GM12878 (cell line): ENCODE results near the gene RFX3. TPM values are rescaled to one million over a fixed set of nuclear protein-coding genes. Genes with fewer than 3 reads are reported as not detected.

ENCODE experiments used
- ATAC-seq: fragments of 200-7000 bp; cut with Tn5 transposase; 3 replicates; pipeline ENCODE4 v1.9.1; 2020; ENCODE audit warnings: mild to moderate bottlenecking, moderate library complexity
- BruUV-seq: library from RNA; stranded (reverse); fragments of 400-500 nt; replicated peaks from 2 replicates; lab custom pipeline; 2021; lab: Mats Ljungman, UMichigan
- CTCF ChIA-PET: fragments of 300-600 bp; sonication (Branson Sonifier 250); formaldehyde crosslinking; extraction: SDS; loops from one replicate; lab custom pipeline; 2021; ENCODE audit warnings: inconsistent platforms; lab: Yijun Ruan, JAX
- POLR2A ChIA-PET: fragments of 350-600 bp; formaldehyde crosslinking; extraction: SDS; loops from one replicate; lab custom pipeline; 2021; ENCODE audit warnings: inconsistent platforms; lab: Charles Lee
- RAD21 ChIA-PET: fragments of 300-600 bp; sonication (Branson Sonifier 250); formaldehyde crosslinking; loops from one replicate; lab custom pipeline; 2023; ENCODE audit warnings: antibody characterized with exemption; ENCODE audit not compliant: unreplicated experiment; lab: Charles Lee
- SMC1A ChIA-PET: fragments of 300-600 bp; sonication (Branson Sonifier 250); formaldehyde crosslinking; loops from one replicate; lab custom pipeline; 2023; ENCODE audit not compliant: unreplicated experiment, uncharacterized antibody; lab: Charles Lee
- DNase-seq: peaks from one replicate; pipeline ENCODE4 v3.0.0-alpha.2; 2011; ENCODE audit warnings: low read depth, low spot score
- FAIRE-seq: peaks from 3 replicates; lab custom pipeline; 2011; peaks lifted over from hg19 to GRCh38; lab: Jason Lieb, UNC
- H2AFZ ChIP-seq: 2 replicates; pipeline ENCODE4 v1.6.0; 2011; ENCODE audit warnings: low read depth, low read length, control low read depth; ENCODE audit not compliant: control insufficient read depth
- H3K27ac ChIP-seq: 2 replicates; pipeline ENCODE4 v1.5.1; 2011; ENCODE audit warnings: control low read depth; ENCODE audit not compliant: control insufficient read depth, insufficient read depth
- H3K27me3 ChIP-seq, 2 experiments: replicated peaks in 1 of 2; 2 replicates each; pipeline versions ENCODE4 v1.6.0 to v1.6.1; 2011; ENCODE audit warnings: low read length in 1 of 2; ENCODE audit not compliant: control insufficient read depth in 2 of 2, insufficient read depth in 2 of 2
- H3K36me3 ChIP-seq, 2 experiments: 2 replicates each; pipeline ENCODE4 v1.5.1; 2011; ENCODE audit warnings: low read length in 1 of 2; ENCODE audit not compliant: control insufficient read depth in 2 of 2, insufficient read depth in 2 of 2
- H3K4me1 ChIP-seq: 2 replicates; pipeline ENCODE4 v1.6.1; 2011; ENCODE audit warnings: mild to moderate bottlenecking, low read length, moderate library complexity, mixed read lengths; ENCODE audit not compliant: control insufficient read depth, insufficient read depth
- H3K4me2 ChIP-seq: 2 replicates; pipeline ENCODE4 v1.6.0; 2011; ENCODE audit warnings: control low read depth; ENCODE audit not compliant: control insufficient read depth, insufficient read depth
- H3K4me3 ChIP-seq: fragments of 200-600 bp; sonication (generic); 2 replicates; pipeline ENCODE4 v1.5.1; 2016
- H3K79me2 ChIP-seq: 2 replicates; pipeline ENCODE4 v1.6.0; 2011; ENCODE audit warnings: low read length; ENCODE audit not compliant: control insufficient read depth, insufficient read depth
- H3K9ac ChIP-seq: 2 replicates; pipeline ENCODE4 v1.8.0; 2011; ENCODE audit warnings: low read length, control low read depth, mixed read lengths; ENCODE audit not compliant: control insufficient read depth, insufficient read depth
- H3K9me3 ChIP-seq: replicated peaks from 3 replicates; pipeline ENCODE4 v1.5.1; 2011; ENCODE audit warnings: mild to moderate bottlenecking, low read length; ENCODE audit not compliant: control insufficient read depth, insufficient read depth
- H4K20me1 ChIP-seq: 2 replicates; pipeline ENCODE4 v1.6.0; 2011; ENCODE audit not compliant: control insufficient read depth, insufficient read depth
- CBX5 ChIP-seq: sonication (generic); IDR thresholded peaks from 2 replicates; pipeline ENCODE4 v1.6.1; 2016; ENCODE audit warnings: low read depth, moderate library complexity, mild to moderate bottlenecking, inconsistent platforms
- EGR1 ChIP-seq, 2 experiments: IDR thresholded peaks; 1 replicate in 1 of 2; 2 replicates in 1 of 2; pipeline ENCODE4 v1.6.1; 2011 to 2012; ENCODE audit warnings: low read depth in 2 of 2, low read length in 2 of 2, borderline replicate concordance in 1 of 2, mild to moderate bottlenecking in 1 of 2, moderate library complexity in 1 of 2
- ETV6 ChIP-seq, 2 experiments: fragments of 450-650 bp in 1 of 2; IDR thresholded peaks in 1 of 2; conservative IDR thresholded peaks in 1 of 2; 2 replicates each; pipeline ENCODE4 v1.6.1; 2014; ENCODE audit warnings: antibody characterized with exemption in 1 of 2, borderline replicate concordance in 1 of 2, low read depth in 1 of 2, mild to moderate bottlenecking in 1 of 2, moderate library complexity in 1 of 2
- EZH2 ChIP-seq: IDR thresholded peaks from 2 replicates; pipeline ENCODE4 v1.6.1; 2012; ENCODE audit warnings: low read depth, mild to moderate bottlenecking, control low read depth, inconsistent platforms, low read length, borderline replicate concordance; ENCODE audit not compliant: control insufficient read depth
- IKZF1 ChIP-seq: fragments of 450-650 bp; conservative IDR thresholded peaks from 2 replicates; pipeline ENCODE4 v1.6.1; 2017; ENCODE audit warnings: antibody characterized with exemption, mild to moderate bottlenecking
- MTA3 ChIP-seq: IDR thresholded peaks from 2 replicates; pipeline ENCODE4 v1.6.1; 2012; ENCODE audit warnings: low read length, inconsistent platforms, borderline replicate concordance
- PAX8 ChIP-seq: fragments of 450-650 bp; IDR thresholded peaks from 2 replicates; pipeline ENCODE4 v1.6.1; 2017; ENCODE audit warnings: mild to moderate bottlenecking, moderate library complexity
- SPI1 ChIP-seq: IDR thresholded peaks from 2 replicates; pipeline ENCODE4 v1.6.1; 2011; ENCODE audit warnings: low read depth, mild to moderate bottlenecking, low read length, moderate library complexity, borderline replicate concordance; ENCODE audit not compliant: insufficient read depth
- SREBF2 ChIP-seq: IDR thresholded peaks from 2 replicates; pipeline ENCODE4 v1.6.1; 2012; ENCODE audit warnings: mild to moderate bottlenecking, low read length
- TCF12 ChIP-seq: IDR thresholded peaks from 2 replicates; pipeline ENCODE4 v1.6.1; 2011; ENCODE audit warnings: low read depth, mild to moderate bottlenecking, low read length
- WRNIP1 ChIP-seq: IDR thresholded peaks from 2 replicates; pipeline ENCODE4 v1.6.1; 2011; ENCODE audit warnings: low read depth, low read length, improper control_type of control experiment, borderline replicate concordance
- WGBS: methylation state at CpG from one replicate; pipeline ENCODE4 v1.1.6; 2016; ENCODE audit warnings: low lambda C conversion rate; ENCODE audit not compliant: insufficient replicate concordance, insufficient coverage; ENCODE audit errors: missing lambda C conversion rate; 5-methylcytosine and 5-hydroxymethylcytosine counted together
- in situ Hi-C: fragments of 300-500 bp; cut with MboI; formaldehyde crosslinking; loops from 9 replicates; pipeline ENCODE4 v1.14.3; 2018; ENCODE audit warnings: mixed read lengths
- intact Hi-C: fragments of 100-400 bp; cut with micrococcal nuclease; formaldehyde crosslinking; loops from one replicate; pipeline ENCODE4 v1.14.2; 2022; ENCODE audit not compliant: unreplicated experiment
- polyA plus RNA-seq, 11 experiments: library from polyadenylated mRNA; depleted of rRNA in 4 of 11; unstranded in 6 of 11; stranded (reverse) in 5 of 11; fragments of >200 nt; fragmentation: Nextera tagmentation in 4 of 11; fragmentation: Illumina TruSeq in 1 of 11; extraction: Ambion mirVana in 4 of 11; extraction: Trizol in 1 of 11; gene quantifications; 1 replicate in 1 of 11; 2 replicates in 10 of 11; pipeline versions ENCODE4 v1.2.1 to v1.2.3, GENCODE V29; 2011 to 2016; ENCODE audit warnings: inconsistent platforms in 2 of 11, missing spikeins in 2 of 11, low read depth in 1 of 11
- total RNA-seq, 4 experiments: library from RNA; depleted of rRNA in 3 of 4; stranded (reverse); fragments of >200 nt in 3 of 4; fragmentation: Illumina TruSeq in 1 of 4; extraction: Trizol in 1 of 4; gene quantifications; 2 replicates each; pipeline versions ENCODE4 v1.2.1 to v1.2.3, GENCODE V29; 2013 to 2021
- TF ChIP-seq, protein P1 (sequence below): IDR thresholded peaks from 2 replicates; pipeline ENCODE4 v1.6.1; 2011; ENCODE audit warnings: low read depth, low read length, improper control_type of control experiment, borderline replicate concordance
- TF ChIP-seq, protein P2 (sequence below): IDR thresholded peaks from 2 replicates; pipeline ENCODE4 v1.6.1; 2012; ENCODE audit warnings: low read length, inconsistent platforms
- TF ChIP-seq, protein P3 (sequence below), 3 experiments: IDR thresholded peaks in 2 of 3; conservative IDR thresholded peaks in 1 of 3; 2 replicates each; pipeline ENCODE4 v1.5.1; 2011; ENCODE audit warnings: low read depth in 3 of 3, low read length in 3 of 3, mild to moderate bottlenecking in 3 of 3, control low read depth in 2 of 3, moderate library complexity in 2 of 3, inconsistent platforms in 1 of 3, mixed read lengths in 1 of 3; ENCODE audit not compliant: control insufficient read depth in 2 of 3, insufficient read depth in 1 of 3; ENCODE audit errors: extremely low read depth in 1 of 3

Gene RFX3
- total and polyA plus RNA-seq, 10 of the 15 experiments (the other 5 are each of a cell fraction or from before 2014, with no cell fraction given): 1.2 to 26.4 (median 6.7) TPM

DNA sequence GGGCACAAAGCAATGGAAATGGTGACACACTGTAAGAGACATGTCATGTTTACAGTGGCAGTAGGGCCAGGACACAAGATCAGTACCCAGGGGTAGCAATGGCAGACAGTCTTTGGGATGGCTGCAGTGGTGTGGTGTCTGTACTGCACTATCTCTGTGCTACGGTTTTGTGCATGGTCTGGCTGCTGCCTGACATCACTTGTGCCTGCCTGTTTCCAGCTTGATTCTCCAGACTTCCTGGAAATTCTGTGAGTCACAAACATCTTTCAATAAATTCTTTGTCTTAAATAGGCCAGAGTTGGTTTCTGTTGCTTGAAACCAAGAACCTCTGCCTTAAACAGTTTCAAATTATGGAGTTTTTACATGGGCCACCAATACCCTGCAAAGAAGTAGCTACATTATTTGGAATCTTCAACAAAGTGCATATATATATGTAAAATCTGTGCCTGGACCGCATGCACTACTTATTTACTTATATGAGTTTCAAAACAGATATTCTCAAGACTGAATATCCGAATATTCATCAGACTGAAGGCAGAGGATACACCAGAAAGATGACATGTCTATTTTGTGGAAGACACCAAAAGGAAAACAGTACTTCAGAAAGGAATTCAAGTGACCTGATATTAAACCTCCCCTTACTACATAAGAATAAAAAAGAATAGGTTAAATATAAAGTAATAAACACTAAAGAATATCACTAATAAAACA is 188.1 kb downstream of the RFX3 start (continued):
- TF ChIP-seq, protein P1, sequence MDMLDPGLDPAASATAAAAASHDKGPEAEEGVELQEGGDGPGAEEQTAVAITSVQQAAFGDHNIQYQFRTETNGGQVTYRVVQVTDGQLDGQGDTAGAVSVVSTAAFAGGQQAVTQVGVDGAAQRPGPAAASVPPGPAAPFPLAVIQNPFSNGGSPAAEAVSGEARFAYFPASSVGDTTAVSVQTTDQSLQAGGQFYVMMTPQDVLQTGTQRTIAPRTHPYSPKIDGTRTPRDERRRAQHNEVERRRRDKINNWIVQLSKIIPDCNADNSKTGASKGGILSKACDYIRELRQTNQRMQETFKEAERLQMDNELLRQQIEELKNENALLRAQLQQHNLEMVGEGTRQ: no peak

DNA sequence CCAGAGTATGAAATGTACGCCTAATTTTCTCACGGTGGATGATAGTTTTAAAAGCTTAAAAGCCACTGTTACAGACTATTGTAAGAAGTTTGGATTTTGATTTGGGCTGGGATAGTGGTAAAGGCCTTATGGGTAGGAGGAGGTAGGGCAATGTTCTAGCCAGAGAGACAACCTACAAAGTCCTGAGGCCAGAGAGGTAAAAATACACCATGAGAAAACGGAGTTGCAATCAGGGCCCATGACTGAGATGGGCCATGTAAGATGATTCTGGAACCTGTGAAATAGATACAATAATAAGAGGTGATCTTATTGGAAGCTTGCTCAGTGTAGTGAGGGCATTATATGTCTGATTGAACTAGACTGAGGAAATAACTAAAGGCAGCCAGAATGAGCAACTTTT is 188.8 kb downstream of the RFX3 start:
- WGBS: 99% methylated on average over 3 of the region's 3 CpGs
- no peak overlapping the region for H3K9ac ChIP-seq
- no peaks in the 10 kb centered on the region; a peak in 1 of 4 replicates for H3K36me3 ChIP-seq
- no peaks in the 10 kb centered on the region for H3K4me1 ChIP-seq
- no peaks in the 10 kb centered on the region for H3K27me3 ChIP-seq
- no peaks in the 10 kb centered on the region for H3K79me2 ChIP-seq
- H2AFZ ChIP-seq: no peak overlapping the region
- H3K27ac ChIP-seq: no peak overlapping the region
- no peak for DNase-seq
- intact Hi-C loops (no loop called here), in situ Hi-C loops (no loop called here)
- TF ChIP-seq IKZF1 (no peak), WRNIP1 (no peak), EZH2 (no peak), CBX5 (no peak), ETV6 (conservative IDR thresholded peaks at IDR 0.05 in 1 of 2, IDR thresholded peaks at IDR 0.05 in 1 of 2; ENCODE audit: borderline replicate concordance in 1 of 2, low read depth in 1 of 2) (no peak), MTA3 (no peak), TCF12 (no peak), SREBF2 (no peak), SPI1 (no peak), EGR1 (IDR thresholded peaks at IDR 0.05; ENCODE audit: borderline replicate concordance in 1 of 2, low read depth in 2 of 2, low read length in 2 of 2) (no peak), PAX8 (no peak)
- TF ChIP-seq, protein P2, sequence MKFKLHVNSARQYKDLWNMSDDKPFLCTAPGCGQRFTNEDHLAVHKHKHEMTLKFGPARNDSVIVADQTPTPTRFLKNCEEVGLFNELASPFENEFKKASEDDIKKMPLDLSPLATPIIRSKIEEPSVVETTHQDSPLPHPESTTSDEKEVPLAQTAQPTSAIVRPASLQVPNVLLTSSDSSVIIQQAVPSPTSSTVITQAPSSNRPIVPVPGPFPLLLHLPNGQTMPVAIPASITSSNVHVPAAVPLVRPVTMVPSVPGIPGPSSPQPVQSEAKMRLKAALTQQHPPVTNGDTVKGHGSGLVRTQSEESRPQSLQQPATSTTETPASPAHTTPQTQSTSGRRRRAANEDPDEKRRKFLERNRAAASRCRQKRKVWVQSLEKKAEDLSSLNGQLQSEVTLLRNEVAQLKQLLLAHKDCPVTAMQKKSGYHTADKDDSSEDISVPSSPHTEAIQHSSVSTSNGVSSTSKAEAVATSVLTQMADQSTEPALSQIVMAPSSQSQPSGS: no peak
- TF ChIP-seq, protein P3, sequence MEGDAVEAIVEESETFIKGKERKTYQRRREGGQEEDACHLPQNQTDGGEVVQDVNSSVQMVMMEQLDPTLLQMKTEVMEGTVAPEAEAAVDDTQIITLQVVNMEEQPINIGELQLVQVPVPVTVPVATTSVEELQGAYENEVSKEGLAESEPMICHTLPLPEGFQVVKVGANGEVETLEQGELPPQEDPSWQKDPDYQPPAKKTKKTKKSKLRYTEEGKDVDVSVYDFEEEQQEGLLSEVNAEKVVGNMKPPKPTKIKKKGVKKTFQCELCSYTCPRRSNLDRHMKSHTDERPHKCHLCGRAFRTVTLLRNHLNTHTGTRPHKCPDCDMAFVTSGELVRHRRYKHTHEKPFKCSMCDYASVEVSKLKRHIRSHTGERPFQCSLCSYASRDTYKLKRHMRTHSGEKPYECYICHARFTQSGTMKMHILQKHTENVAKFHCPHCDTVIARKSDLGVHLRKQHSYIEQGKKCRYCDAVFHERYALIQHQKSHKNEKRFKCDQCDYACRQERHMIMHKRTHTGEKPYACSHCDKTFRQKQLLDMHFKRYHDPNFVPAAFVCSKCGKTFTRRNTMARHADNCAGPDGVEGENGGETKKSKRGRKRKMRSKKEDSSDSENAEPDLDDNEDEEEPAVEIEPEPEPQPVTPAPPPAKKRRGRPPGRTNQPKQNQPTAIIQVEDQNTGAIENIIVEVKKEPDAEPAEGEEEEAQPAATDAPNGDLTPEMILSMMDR (IDR thresholded peaks at IDR 0.05 in 2 of 3, conservative IDR thresholded peaks at IDR 0.05 in 1 of 3; ENCODE audit: control insufficient read depth in 2 of 3, extremely low read depth in 1 of 3, insufficient read depth in 1 of 3, low read depth in 3 of 3, low read length in 3 of 3): no peak
- FAIRE-seq: no peak
- no peak for ATAC-seq
- no TSS peak for BruUV-seq
- ChIA-PET CTCF (interaction anchor here (0.9 kb wide), 1 partner anchor 9 kb away, joined by 3 read pairs; no protein-coding TSS in a partner anchor), SMC1A (interaction anchor here (0.6 to 1.3 kb wide), 3 partner anchors 9 to 104 kb away, joined by 3 to 4 read pairs (median 3); no protein-coding TSS in a partner anchor), RAD21 (interaction anchor here (1.0 to 1.4 kb wide), 3 partner anchors 8 to 105 kb away, joined by 3 read pairs; no protein-coding TSS in a partner anchor), POLR2A (no interaction called here)
- no peaks in the 10 kb centered on the region for H4K20me1 ChIP-seq
- H3K9me3 ChIP-seq: no peaks in the 10 kb centered on the region; the same call in 2 of the 3 replicates
- H3K4me3 ChIP-seq: no peak overlapping the region
- no peak overlapping the region for H3K4me2 ChIP-seq
